Glomerular endothelial cell (primary cell): ENCODE data around the gene SLC35B3. TPM values are rescaled to one million over a fixed set of nuclear protein-coding genes. Genes with fewer than 3 reads are reported as not detected.
"Not testable (repeated sequence)": the region's sequence is repeated elsewhere in the genome, so short reads cannot be mapped to it uniquely, and the experiment has no call there.

Experiments used
- DNase-seq: peaks from one replicate; pipeline ENCODE4 v3.0.0-alpha.2; 2011; ENCODE audit warnings: low read depth, low spot score; ENCODE audit errors: extremely low read depth
- total RNA-seq: library from RNA; depleted of rRNA; stranded (reverse); fragments of >200 nt; gene quantifications from 2 replicates; pipeline ENCODE4 v1.2.3, GENCODE V29; 2015

SLC35B3 gene
- 15.6 and 15.8 TPM in 2 replicates for total RNA-seq

- DNase-seq: no peak
Measured at GRCh38 chr6:8435093-8435844, at the start of gene SLC35B3. Gene SLC35B3 (minus strand): TSS chr6:8435545.

- no peak for DNase-seq
Measured at GRCh38 chr6:8483650-8484049, 48.3 kb upstream of the SLC35B3 start.

GRCh38 chr6:8481727-8482126 is 46.4 kb upstream of the SLC35B3 start:
- no peak for DNase-seq

GRCh38 chr6:8478418-8478817 is 43.1 kb upstream of the SLC35B3 start:
- DNase-seq: no peak

- DNase-seq: no peak
Measured at GRCh38 chr6:8476656-8477055, 41.3 kb upstream of the SLC35B3 start.

- DNase-seq: no peak
Measured at GRCh38 chr6:8468552-8469356, 33.4 kb upstream of the SLC35B3 start.

- no peak for DNase-seq
Measured at GRCh38 chr6:8462694-8463093, 27.3 kb upstream of the SLC35B3 start.

- DNase-seq: no peak
Measured at GRCh38 chr6:8462169-8462568, 26.8 kb upstream of the SLC35B3 start.

GRCh38 chr6:8446391-8446790 is 11.0 kb upstream of the SLC35B3 start:
- no peak for DNase-seq

GRCh38 chr6:8445930-8446329 is 10.6 kb upstream of the SLC35B3 start:
- DNase-seq: not testable (repeated sequence)

- DNase-seq: no peak
Measured at GRCh38 chr6:8442150-8442549, 6.8 kb upstream of the SLC35B3 start.

GRCh38 chr6:8441452-8441851 is 6.1 kb upstream of the SLC35B3 start:
- no peak for DNase-seq

GRCh38 chr6:8439601-8440268 is 4.4 kb upstream of the SLC35B3 start:
- DNase-seq: no peak

GRCh38 chr6:8437813-8438212 is 2.5 kb upstream of the SLC35B3 start:
- no peak for DNase-seq

- DNase-seq: no peak
Measured at GRCh38 chr6:8436966-8437365, 1.6 kb upstream of the SLC35B3 start.

- DNase-seq: no peak
Measured at GRCh38 chr6:8435845-8436168, 462 bp upstream of the SLC35B3 start.

- DNase-seq: no peak
Measured at GRCh38 chr6:8434727-8435092, 635 bp downstream of the SLC35B3 start.

GRCh38 chr6:8432614-8433013 is 2.7 kb downstream of the SLC35B3 start:
- no peak for DNase-seq

GRCh38 chr6:8429821-8430220 is 5.5 kb downstream of the SLC35B3 start:
- DNase-seq: no peak

- DNase-seq: not testable (repeated sequence)
Measured at GRCh38 chr6:8426544-8426943, 8.8 kb downstream of the SLC35B3 start.

GRCh38 chr6:8420031-8420588 is 15.2 kb downstream of the SLC35B3 start:
- no peak for DNase-seq
